IPS-18c (cell line): ENCODE results near the gene NKX1-1.
"Not testable (repeated sequence)": the region's sequence is repeated elsewhere in the genome, so short reads cannot be mapped to it uniquely, and the experiment has no call there.

ENCODE experiments used
- H3K4me3 ChIP-seq: 2 replicates; pipeline ENCODE4 v1.7.0; 2013; ENCODE audit warnings: low read depth, mild to moderate bottlenecking, low read length, moderate library complexity; ENCODE audit not compliant: insufficient read depth
- H3K9me3 ChIP-seq: one replicate; pipeline ENCODE4 v1.6.1; 2013; ENCODE audit warnings: mild to moderate bottlenecking, low read length, moderate library complexity; ENCODE audit not compliant: control insufficient read depth, insufficient read depth

NKX1-1 gene

GRCh38 chr4:1380368-1381151 is 25.7 kb downstream of the NKX1-1 start:
- Histone ChIP-seq H3K4me3 (no peak overlapping the region), H3K9me3 (no peaks in the 10 kb centered on the region)

GRCh38 chr4:1379801-1380331 is 26.4 kb downstream of the NKX1-1 start:
- Histone ChIP-seq H3K9me3 (no peaks in the 10 kb centered on the region), H3K4me3 (no peak overlapping the region)

GRCh38 chr4:1379351-1379781 is 26.9 kb downstream of the NKX1-1 start:
- H3K9me3 ChIP-seq, result no peaks in the 10 kb centered on the region
- H3K4me3 ChIP-seq, result no peak overlapping the region

- no peaks in the 10 kb centered on the region for H3K9me3 ChIP-seq
- no peak overlapping the region for H3K4me3 ChIP-seq
Observed at GRCh38 chr4:1378559-1379231, 27.5 kb downstream of the NKX1-1 start.

- Histone ChIP-seq H3K9me3 (no peaks in the 10 kb centered on the region), H3K4me3 (no peak overlapping the region)
Observed at GRCh38 chr4:1377606-1378261, 28.5 kb downstream of the NKX1-1 start.

GRCh38 chr4:1376841-1377605 is 29.2 kb downstream of the NKX1-1 start:
- Histone ChIP-seq H3K9me3 (no peaks in the 10 kb centered on the region), H3K4me3 (no peak overlapping the region)

GRCh38 chr4:1376391-1376840 is 29.8 kb downstream of the NKX1-1 start:
- Histone ChIP-seq H3K9me3 (no peaks in the 10 kb centered on the region), H3K4me3 (no peak overlapping the region)

- Histone ChIP-seq H3K9me3 (no peaks in the 10 kb centered on the region), H3K4me3 (no peak overlapping the region)
Observed at GRCh38 chr4:1375761-1376322, 30.4 kb downstream of the NKX1-1 start.

GRCh38 chr4:1375051-1375721 is 31.1 kb downstream of the NKX1-1 start:
- Histone ChIP-seq H3K4me3 (no peak overlapping the region), H3K9me3 (no peaks in the 10 kb centered on the region)

GRCh38 chr4:1374706-1375045 is 31.6 kb downstream of the NKX1-1 start:
- H3K9me3 ChIP-seq, result no peaks in the 10 kb centered on the region
- no peak overlapping the region for H3K4me3 ChIP-seq

- H3K4me3 ChIP-seq, result no peak overlapping the region
Observed at GRCh38 chr4:1373892-1374705, 32.1 kb downstream of the NKX1-1 start.

GRCh38 chr4:1372576-1372975 is 33.7 kb downstream of the NKX1-1 start:
- not testable (repeated sequence) for H3K4me3 ChIP-seq, H3K9me3 ChIP-seq

More at GRCh38 chr4:1373892-1374705, 32.1 kb downstream of the NKX1-1 start:
- no peaks in the 10 kb centered on the region for H3K9me3 ChIP-seq

GRCh38 chr4:1371176-1372165 is 34.8 kb downstream of the NKX1-1 start:
- Histone ChIP-seq H3K9me3 (peaks cover 2% of the 10 kb centered on the region), H3K4me3 (no peak overlapping the region)

GRCh38 chr4:1370321-1371124 is 35.7 kb downstream of the NKX1-1 start:
- peaks cover 2% of the 10 kb centered on the region for H3K9me3 ChIP-seq
- H3K4me3 ChIP-seq, result no peak overlapping the region
